Measurements from ENCODE around the gene L3MBTL4. TPM values are rescaled to one million over a fixed set of nuclear protein-coding genes. Genes with fewer than 3 reads are reported as not detected.

Gene L3MBTL4
- total RNA-seq, 2 experiments from 2014 or later = not detected

DNA sequence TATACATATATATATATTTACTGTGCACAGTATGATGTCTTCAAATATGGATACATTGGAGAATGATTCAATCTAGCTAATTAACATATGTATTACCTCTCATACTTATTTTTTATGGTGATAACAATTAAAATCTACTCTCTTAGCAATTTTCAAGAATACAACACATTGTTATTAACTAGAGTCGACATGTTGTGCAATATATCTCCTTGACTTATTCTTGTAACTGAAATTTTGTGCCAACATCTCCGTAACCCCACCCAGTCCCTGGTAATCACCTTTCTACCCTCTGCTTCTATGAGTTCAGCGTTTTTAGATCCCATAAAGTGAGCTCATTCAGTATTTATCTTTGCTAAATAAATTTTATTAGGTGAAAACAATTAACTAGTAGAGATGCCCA, 303.0 kb downstream of the L3MBTL4 start:
- H3K79me2 ChIP-seq (ENCODE audit: insufficient read depth, low read depth, low read length) = no peaks in the 10 kb centered on the region
- no peaks in the 10 kb centered on the region for H4K20me1 ChIP-seq (ENCODE audit: insufficient read depth, low read length)
- no peak overlapping the region for H3K4me2 ChIP-seq (ENCODE audit: low read length)
- ChIA-PET POLR2A (no interaction called here), CTCF (ENCODE audit: unreplicated experiment) (no interaction called here)
- H2AFZ ChIP-seq (ENCODE audit: low read length) = no peak overlapping the region
- TF ChIP-seq, protein P1, sequence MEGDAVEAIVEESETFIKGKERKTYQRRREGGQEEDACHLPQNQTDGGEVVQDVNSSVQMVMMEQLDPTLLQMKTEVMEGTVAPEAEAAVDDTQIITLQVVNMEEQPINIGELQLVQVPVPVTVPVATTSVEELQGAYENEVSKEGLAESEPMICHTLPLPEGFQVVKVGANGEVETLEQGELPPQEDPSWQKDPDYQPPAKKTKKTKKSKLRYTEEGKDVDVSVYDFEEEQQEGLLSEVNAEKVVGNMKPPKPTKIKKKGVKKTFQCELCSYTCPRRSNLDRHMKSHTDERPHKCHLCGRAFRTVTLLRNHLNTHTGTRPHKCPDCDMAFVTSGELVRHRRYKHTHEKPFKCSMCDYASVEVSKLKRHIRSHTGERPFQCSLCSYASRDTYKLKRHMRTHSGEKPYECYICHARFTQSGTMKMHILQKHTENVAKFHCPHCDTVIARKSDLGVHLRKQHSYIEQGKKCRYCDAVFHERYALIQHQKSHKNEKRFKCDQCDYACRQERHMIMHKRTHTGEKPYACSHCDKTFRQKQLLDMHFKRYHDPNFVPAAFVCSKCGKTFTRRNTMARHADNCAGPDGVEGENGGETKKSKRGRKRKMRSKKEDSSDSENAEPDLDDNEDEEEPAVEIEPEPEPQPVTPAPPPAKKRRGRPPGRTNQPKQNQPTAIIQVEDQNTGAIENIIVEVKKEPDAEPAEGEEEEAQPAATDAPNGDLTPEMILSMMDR (conservative IDR thresholded peaks at IDR 0.05; ENCODE audit: low read length) = no peak
- no peak for TF ChIP-seq EZH2phosphoT487 (IDR thresholded peaks at IDR 0.05; ENCODE audit: borderline replicate concordance, low read depth, low read length)
- intact Hi-C loops (cut with micrococcal nuclease; ENCODE audit: unreplicated experiment) = no loop called here
- no peaks in the 10 kb centered on the region for H3K36me3 ChIP-seq (ENCODE audit: insufficient read depth, low read length)
- H3K9me2 ChIP-seq (ENCODE audit: insufficient read depth, low read length) = no peaks in the 10 kb centered on the region
- H3K27ac ChIP-seq (ENCODE audit: low read depth, low read length, poor library complexity, severe bottlenecking) = no peak overlapping the region
- no peak overlapping the region for H3K4me3 ChIP-seq (ENCODE audit: low read depth, low read length, poor library complexity, severe bottlenecking)
- no TSS peak for BruUV-seq (replicated peaks)
- no peaks in the 10 kb centered on the region for H3K9me3 ChIP-seq (ENCODE audit: low read length)
- no peak for DNase-seq (ENCODE audit: low spot score)
- H3K4me1 ChIP-seq (ENCODE audit: insufficient read depth, low read length, poor library complexity, severe bottlenecking) = no peaks in the 10 kb centered on the region

DNA sequence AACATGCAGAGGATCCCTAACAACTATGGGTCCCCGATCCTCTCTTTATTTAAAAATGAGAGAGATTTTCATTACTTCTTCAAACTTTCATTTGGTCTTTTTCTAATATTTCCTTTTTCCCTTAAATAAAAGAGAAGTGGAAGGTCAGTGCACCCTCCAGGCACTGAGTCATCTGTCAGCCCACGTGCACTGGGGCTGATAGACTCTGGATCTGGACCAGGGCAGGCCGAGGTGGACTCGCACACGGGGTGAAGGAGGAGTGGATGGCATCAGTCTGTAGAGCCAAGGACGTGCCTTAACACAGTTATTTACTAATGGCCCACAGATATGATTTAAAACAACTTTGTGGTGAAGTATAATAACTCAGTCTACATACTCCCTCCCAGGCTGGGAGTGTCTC, 305.0 kb downstream of the L3MBTL4 start:
- TF ChIP-seq, protein P1 (conservative IDR thresholded peaks at IDR 0.05; ENCODE audit: low read length) = no peak
- TF ChIP-seq EZH2phosphoT487 (IDR thresholded peaks at IDR 0.05; ENCODE audit: borderline replicate concordance, low read depth, low read length) = no peak
- no peak for DNase-seq (ENCODE audit: low spot score)
- H3K4me2 ChIP-seq (ENCODE audit: low read length) = no peak overlapping the region
- H3K9me3 ChIP-seq (ENCODE audit: low read length) = no peaks in the 10 kb centered on the region
- no peak overlapping the region for H2AFZ ChIP-seq (ENCODE audit: low read length)
- H3K4me1 ChIP-seq (ENCODE audit: insufficient read depth, low read length, poor library complexity, severe bottlenecking) = no peaks in the 10 kb centered on the region
- H4K20me1 ChIP-seq (ENCODE audit: insufficient read depth, low read length) = no peaks in the 10 kb centered on the region
- intact Hi-C loops (cut with micrococcal nuclease; ENCODE audit: unreplicated experiment) = no loop called here
- H3K79me2 ChIP-seq (ENCODE audit: insufficient read depth, low read depth, low read length) = no peaks in the 10 kb centered on the region
- no peak overlapping the region for H3K27ac ChIP-seq (ENCODE audit: low read depth, low read length, poor library complexity, severe bottlenecking)
- CTCF ChIA-PET (ENCODE audit: unreplicated experiment) = no interaction called here
- H3K9me2 ChIP-seq (ENCODE audit: insufficient read depth, low read length) = no peaks in the 10 kb centered on the region
- no peak overlapping the region for H3K4me3 ChIP-seq (ENCODE audit: low read depth, low read length, poor library complexity, severe bottlenecking)
- no peaks in the 10 kb centered on the region for H3K36me3 ChIP-seq (ENCODE audit: insufficient read depth, low read length)
- POLR2A ChIA-PET = no interaction called here
- BruUV-seq (replicated peaks) = no TSS peak

- Histone ChIP-seq H3K9me3 (ENCODE audit: low read length) (no peaks in the 10 kb centered on the region), H2AFZ (ENCODE audit: low read length) (no peak overlapping the region), H3K9me2 (ENCODE audit: insufficient read depth, low read length) (no peaks in the 10 kb centered on the region), H4K20me1 (ENCODE audit: insufficient read depth, low read length) (no peaks in the 10 kb centered on the region), H3K79me2 (ENCODE audit: insufficient read depth, low read depth, low read length) (no peaks in the 10 kb centered on the region), H3K27ac (ENCODE audit: low read depth, low read length, poor library complexity, severe bottlenecking) (no peak overlapping the region), H3K4me1 (ENCODE audit: insufficient read depth, low read length, poor library complexity, severe bottlenecking) (no peaks in the 10 kb centered on the region), H3K4me3 (ENCODE audit: low read depth, low read length, poor library complexity, severe bottlenecking) (no peak overlapping the region), H3K4me2 (ENCODE audit: low read length) (no peak overlapping the region), H3K36me3 (ENCODE audit: insufficient read depth, low read length) (no peaks in the 10 kb centered on the region)
- intact Hi-C loops (cut with micrococcal nuclease; ENCODE audit: unreplicated experiment) = no loop called here
- DNase-seq (ENCODE audit: low spot score) = no peak
- ChIA-PET CTCF (ENCODE audit: unreplicated experiment) (no interaction called here), POLR2A (no interaction called here)
- no peak for TF ChIP-seq EZH2phosphoT487 (IDR thresholded peaks at IDR 0.05; ENCODE audit: borderline replicate concordance, low read depth, low read length)
- TF ChIP-seq, protein P1 (conservative IDR thresholded peaks at IDR 0.05; ENCODE audit: low read length) = no peak
- no TSS peak for BruUV-seq (replicated peaks)
Measured at GRCh38 chr18:6107794-6108193, 306.9 kb downstream of the L3MBTL4 start.
